GM21786 (cell line): Measurements from ENCODE around the gene ZNF385A.

Experiments
- ATAC-seq: cut with Tn5 transposase; IDR thresholded peaks from one replicate; pipeline ENCODE4 v1.9.1; 2021; ENCODE audit not compliant: unreplicated experiment

Gene ZNF385A, protein sequence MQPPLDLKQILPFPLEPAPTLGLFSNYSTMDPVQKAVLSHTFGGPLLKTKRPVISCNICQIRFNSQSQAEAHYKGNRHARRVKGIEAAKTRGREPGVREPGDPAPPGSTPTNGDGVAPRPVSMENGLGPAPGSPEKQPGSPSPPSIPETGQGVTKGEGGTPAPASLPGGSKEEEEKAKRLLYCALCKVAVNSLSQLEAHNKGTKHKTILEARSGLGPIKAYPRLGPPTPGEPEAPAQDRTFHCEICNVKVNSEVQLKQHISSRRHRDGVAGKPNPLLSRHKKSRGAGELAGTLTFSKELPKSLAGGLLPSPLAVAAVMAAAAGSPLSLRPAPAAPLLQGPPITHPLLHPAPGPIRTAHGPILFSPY

DNA sequence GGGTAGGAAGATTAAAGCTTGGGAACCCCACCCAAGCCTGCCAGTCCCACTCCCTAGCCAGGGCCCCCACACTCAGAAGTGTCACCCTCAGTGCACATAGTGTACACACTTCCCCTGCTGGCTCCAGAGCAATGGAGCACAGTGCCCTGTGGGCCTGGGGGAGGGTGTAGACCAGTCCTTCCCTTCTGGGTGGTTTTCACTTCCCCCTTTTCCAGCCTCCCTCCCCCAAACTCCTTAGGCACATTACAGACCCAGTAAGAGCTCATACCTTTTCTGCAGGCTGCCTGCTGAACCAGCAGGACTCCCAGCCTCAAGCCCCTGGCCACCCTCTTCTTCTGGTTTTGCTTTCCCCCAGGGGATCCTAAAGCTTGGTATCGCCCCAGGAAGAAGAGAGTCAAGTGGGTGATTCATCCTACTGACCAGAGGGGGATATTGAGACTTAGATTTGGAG, at the start of gene ZNF385A:
Gene ZNF385A, minus strand, starts transcription at position 143 of the 451 bp plus-strand sequence. CDS start 219 bp downstream, outside the sequence.
- ATAC-seq = peak; percentile 36

- ATAC-seq = no peak
These were observed 48.3 kb upstream of the ZNF385A start for GRCh38 chr12:54432815-54433164.

DNA sequence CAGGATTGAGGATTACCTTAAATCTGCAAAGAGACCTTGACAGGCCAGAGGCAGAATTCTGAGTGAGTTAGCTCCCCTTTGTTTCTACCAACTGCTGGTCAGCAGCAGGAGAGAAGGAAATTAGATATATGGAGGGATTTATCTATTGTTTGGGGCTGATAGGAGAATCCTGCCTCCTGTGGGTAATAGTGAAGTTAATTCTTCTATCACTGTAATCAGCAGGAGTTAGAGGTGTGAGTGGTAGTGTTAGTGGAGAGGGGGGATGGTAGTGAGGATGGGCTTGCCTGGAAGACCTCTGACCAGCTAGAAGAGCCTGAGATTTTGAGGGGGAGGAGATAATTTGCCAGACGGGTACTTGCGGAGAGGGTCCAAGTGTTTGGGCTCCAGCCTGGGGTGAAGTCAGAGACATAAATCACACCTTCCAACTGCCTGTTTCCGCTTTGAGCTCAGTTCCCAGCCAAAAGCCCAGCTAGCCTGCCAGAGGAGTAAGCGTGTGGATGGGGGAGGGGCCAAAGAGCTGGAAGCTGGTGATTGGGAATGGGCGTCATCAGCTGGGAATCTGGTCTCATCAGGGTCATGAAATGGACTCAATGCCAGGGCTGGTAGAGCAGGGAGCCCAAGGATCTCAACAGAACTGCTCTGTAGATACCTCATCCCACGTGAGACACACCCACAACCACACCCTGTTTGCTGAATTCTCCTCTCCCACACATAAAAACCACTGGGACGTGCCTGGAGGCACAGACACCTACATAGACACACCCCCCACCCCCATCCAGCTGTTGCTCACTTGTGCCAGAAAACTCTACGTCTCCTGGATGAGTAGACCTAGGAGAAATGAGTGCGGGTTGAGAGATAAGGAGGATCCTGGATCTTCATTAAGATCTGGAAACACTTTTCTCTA, 47.6 kb upstream of the ZNF385A start:
- no peak for ATAC-seq

DNA sequence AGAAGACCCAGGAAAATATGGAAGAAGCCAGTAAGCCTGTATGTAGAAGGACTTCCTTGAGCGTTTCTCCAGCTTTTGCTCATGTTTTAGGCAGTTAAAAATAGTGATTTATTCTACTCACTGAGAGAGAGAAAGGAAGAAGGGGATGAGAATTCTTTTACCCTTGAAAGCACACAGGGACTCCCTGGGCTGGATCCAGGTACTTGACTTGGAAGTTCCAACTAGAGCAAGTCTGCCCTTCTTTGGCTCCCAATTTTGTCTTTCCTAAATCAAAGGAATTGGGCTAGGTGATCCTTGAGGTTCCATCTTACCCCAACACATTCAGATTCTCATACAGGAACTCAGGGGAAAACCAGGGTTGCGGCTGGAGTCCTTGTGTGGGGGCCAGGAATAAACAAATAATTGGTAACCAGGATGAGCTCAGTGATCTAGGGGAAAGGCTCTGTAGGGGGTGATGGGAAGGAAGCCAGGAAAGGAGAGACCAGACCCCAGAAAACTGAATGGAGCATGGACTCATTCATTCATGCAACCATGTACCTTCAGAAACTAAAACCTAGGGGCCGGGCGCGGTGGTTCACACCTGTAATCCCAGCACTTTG, 46.0 kb upstream of the ZNF385A start:
- ATAC-seq = no peak

GRCh38 chr12:54429014-54429471, 44.5 kb upstream of the ZNF385A start:
- no peak for ATAC-seq

DNA sequence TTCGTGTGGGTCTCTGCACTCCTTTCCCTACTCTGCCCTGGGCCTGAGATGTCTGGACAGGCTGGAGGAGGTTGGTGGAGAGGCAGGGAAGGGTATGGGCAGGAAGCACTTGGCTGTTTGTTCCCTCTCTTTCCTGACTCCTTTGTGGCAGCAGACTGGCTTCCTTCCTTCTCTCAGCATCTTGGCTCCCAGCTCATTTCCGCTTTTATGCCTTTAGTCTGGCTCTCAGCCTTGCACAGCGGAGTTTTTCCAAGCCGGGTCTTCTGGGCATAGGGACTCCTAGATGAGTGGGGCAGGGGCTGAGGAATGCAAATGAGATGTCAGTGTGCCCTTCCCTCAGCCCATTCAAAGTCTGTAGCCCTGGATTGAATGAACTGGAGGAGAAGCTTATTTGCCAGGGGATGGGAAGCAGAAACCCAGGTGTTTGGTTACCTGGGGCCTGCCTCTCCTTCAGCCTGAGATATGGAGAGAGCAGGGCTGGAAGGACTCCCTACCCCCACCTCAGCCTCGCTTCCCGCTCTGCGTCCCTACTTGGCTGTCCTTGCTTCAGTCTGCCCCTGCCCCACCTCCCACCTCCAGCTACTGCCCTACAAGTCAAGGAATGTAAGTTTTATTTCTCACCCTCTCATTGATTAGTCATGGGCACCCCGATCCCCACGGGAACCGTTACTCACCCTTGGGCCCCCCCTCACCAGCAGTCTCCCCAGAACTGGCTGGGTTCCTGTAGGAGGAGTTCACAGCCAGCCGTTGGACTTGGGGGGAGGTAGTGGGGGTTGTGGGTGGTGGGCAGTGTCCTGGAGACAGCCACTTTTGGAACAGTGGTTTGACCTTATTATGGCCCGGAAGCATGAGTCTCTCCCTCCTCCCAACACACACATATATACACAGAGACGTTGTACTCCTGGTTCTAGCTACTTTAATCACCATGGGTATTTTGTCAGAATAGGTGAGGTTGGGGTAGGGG, 43.8 kb upstream of the ZNF385A start:
- ATAC-seq = no peak

DNA sequence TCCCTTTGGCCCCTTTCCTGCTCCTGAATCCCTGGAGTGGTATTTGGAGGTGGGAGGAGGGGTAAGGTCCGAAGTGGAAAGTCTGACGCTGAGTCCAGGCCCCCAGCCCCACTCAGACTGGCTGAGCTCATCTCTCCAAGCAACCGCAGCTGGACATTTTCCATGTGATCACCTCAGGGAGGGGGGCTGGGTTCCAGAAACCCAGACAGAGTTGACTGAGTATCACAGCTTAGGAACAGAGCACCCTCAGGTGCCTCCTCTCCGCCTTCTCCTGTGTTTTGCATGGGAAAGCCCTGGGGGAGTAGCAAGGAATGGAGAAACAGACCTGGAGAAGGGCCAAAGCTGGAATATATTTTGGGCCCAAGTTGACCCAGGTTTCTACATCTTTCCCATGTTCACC, 42.6 kb upstream of the ZNF385A start:
- no peak for ATAC-seq

- no peak for ATAC-seq
These were observed 42.2 kb upstream of the ZNF385A start for GRCh38 chr12:54426690-54427089.

- no peak for ATAC-seq
These were observed 41.2 kb upstream of the ZNF385A start for GRCh38 chr12:54425702-54426101.

GRCh38 chr12:54424224-54424623, 39.7 kb upstream of the ZNF385A start:
- ATAC-seq = no peak

DNA sequence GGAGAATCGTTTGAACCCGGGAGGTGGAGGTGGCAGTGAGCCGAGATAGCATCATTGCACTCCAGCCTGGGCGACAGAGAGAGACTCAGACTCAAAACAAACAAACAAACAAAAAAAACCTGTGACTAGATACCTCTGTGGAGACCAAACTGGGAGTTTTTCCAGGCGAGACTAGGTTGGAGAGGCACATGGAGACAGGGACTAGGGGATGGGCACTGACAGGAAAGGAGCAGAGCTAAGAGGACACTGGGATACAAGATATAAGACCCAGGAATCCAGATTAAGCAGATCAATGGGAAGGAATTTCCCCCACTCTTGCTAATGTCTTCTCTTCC, 39.2 kb upstream of the ZNF385A start:
- ATAC-seq = no peak

- ATAC-seq = no peak
These were observed 37.3 kb upstream of the ZNF385A start for GRCh38 chr12:54421879-54422250.

DNA sequence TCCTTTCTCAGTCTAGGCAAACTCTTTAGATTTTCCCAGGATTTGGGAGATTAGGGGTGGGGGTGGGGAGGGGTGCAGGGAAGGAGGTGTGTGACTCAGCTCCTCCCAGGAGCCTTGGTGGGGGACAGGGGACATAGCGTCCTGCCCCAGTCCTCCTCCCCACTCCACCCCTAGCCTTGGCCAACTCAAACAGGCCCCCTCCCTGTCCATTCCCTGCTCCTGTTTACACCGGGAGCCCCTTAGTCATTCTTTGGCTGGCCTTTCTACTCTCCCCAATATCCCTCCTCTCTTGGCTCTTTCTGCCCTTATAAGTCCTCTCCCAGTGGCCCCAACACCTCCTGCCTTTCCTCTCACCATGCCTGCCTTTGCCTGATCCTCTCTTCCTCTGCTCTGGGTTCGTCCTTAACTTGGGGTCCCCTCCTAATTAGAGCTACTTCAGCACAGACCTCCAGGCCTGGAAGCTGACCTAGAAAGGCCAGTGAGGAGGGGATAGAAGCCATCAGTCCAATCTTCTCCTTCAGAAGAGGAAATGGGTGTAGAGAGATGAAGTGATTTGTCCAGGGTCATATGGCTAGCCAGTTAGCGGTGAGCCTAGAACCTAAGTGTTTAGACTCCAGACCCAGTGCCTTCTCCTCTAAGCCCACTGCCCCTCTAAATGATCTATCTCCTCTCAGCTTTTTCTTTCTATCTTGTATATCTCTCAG, 36.8 kb upstream of the ZNF385A start:
- ATAC-seq = no peak

- ATAC-seq = no peak
These were observed 36.2 kb upstream of the ZNF385A start for GRCh38 chr12:54420766-54421144.

- ATAC-seq = no peak
These were observed 34.8 kb upstream of the ZNF385A start, which contains the start of gene ITGA5 for GRCh38 chr12:54419088-54419887. Gene ITGA5 (minus strand): TSS chr12:54419266. CDS start chr12:54419198, 68 bp downstream.

GRCh38 chr12:54418441-54419087, 34.0 kb upstream of the ZNF385A start:
- no peak for ATAC-seq

- no peak for ATAC-seq
These were observed 33.3 kb upstream of the ZNF385A start for GRCh38 chr12:54417712-54418440.
